Peyer's patch (tissue), 4 donors: ENCODE measurements around the gene PDE4D. TPM values are rescaled to one million over a fixed set of nuclear protein-coding genes. Genes with fewer than 3 reads are reported as not detected.

ENCODE experiments used
- DNase-seq, 3 donors: peaks; one replicate each; pipeline ENCODE4 v3.0.0-alpha.2; 2017 to 2019
- H3K27ac ChIP-seq, 4 donors: fragments of 200-600 bp; sonication (generic); one replicate each; pipeline ENCODE4 v1.5.1; 2016 to 2019
- H3K27me3 ChIP-seq, 2 donors: fragments of 200-600 bp; sonication (generic); one replicate each; pipeline ENCODE4 v1.5.1; 2019
- H3K36me3 ChIP-seq, 3 donors: fragments of 200-600 bp; sonication (generic); one replicate each; pipeline ENCODE4 v1.5.1; 2016 to 2019
- H3K4me1 ChIP-seq, 4 donors: fragments of 200-600 bp; sonication (generic); one replicate each; pipeline ENCODE4 v1.5.1; 2016 to 2019
- H3K4me3 ChIP-seq, 4 donors: fragments of 200-600 bp; sonication (generic); 1 replicate in 3 of 4; 2 replicates in 1 of 4; pipeline ENCODE4 v1.5.1; 2016 to 2019; ENCODE audit warnings: mild to moderate bottlenecking in 1 of 4
- H3K9me3 ChIP-seq, 4 donors: fragments of 200-600 bp; sonication (generic); one replicate each; pipeline ENCODE4 v1.5.1; 2016 to 2019; ENCODE audit warnings: mild to moderate bottlenecking in 1 of 4
- POLR2A ChIP-seq, 2 donors: fragments of 450-650 bp; IDR thresholded peaks; one replicate each; pipeline ENCODE4 v1.5.1; 2017; ENCODE audit warnings: antibody characterized with exemption in 2 of 2, mild to moderate bottlenecking in 2 of 2, moderate library complexity in 2 of 2
- total RNA-seq, 4 donors: library from RNA; depleted of rRNA; stranded (reverse); fragments of >200 nt; gene quantifications; one replicate each; pipeline ENCODE4 v1.1.0, GENCODE V29; 2016
- TF ChIP-seq, protein P1 (sequence below), 6 experiments: fragments of 450-650 bp in 4 of 6; fragments of 200-600 bp in 2 of 6; sonication (generic) in 1 of 6; IDR thresholded peaks; one replicate each; pipeline ENCODE4 v1.5.1; 2017 to 2019; ENCODE audit warnings: antibody characterized with exemption in 6 of 6, mild to moderate bottlenecking in 3 of 6, moderate library complexity in 1 of 6

PDE4D gene
- total RNA-seq, 4 donors from 2014 or later, result 19.8 to 89.1 (median 43.9) TPM

GRCh38 chr5:59133764-59134261, 759.7 kb downstream of the PDE4D start:
- TF ChIP-seq POLR2A (IDR thresholded peaks at IDR 0.05), result no peak
- TF ChIP-seq, protein P1, sequence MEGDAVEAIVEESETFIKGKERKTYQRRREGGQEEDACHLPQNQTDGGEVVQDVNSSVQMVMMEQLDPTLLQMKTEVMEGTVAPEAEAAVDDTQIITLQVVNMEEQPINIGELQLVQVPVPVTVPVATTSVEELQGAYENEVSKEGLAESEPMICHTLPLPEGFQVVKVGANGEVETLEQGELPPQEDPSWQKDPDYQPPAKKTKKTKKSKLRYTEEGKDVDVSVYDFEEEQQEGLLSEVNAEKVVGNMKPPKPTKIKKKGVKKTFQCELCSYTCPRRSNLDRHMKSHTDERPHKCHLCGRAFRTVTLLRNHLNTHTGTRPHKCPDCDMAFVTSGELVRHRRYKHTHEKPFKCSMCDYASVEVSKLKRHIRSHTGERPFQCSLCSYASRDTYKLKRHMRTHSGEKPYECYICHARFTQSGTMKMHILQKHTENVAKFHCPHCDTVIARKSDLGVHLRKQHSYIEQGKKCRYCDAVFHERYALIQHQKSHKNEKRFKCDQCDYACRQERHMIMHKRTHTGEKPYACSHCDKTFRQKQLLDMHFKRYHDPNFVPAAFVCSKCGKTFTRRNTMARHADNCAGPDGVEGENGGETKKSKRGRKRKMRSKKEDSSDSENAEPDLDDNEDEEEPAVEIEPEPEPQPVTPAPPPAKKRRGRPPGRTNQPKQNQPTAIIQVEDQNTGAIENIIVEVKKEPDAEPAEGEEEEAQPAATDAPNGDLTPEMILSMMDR (IDR thresholded peaks at IDR 0.05), result no peak
- no peaks in the 10 kb centered on the region for H3K4me1 ChIP-seq
- DNase-seq, result no peak
- no peak overlapping the region for H3K27ac ChIP-seq
- no peaks in the 10 kb centered on the region for H3K27me3 ChIP-seq
- H3K4me3 ChIP-seq, result no peak overlapping the region
- no peaks in the 10 kb centered on the region for H3K9me3 ChIP-seq
- no peaks in the 10 kb centered on the region for H3K36me3 ChIP-seq

DNA sequence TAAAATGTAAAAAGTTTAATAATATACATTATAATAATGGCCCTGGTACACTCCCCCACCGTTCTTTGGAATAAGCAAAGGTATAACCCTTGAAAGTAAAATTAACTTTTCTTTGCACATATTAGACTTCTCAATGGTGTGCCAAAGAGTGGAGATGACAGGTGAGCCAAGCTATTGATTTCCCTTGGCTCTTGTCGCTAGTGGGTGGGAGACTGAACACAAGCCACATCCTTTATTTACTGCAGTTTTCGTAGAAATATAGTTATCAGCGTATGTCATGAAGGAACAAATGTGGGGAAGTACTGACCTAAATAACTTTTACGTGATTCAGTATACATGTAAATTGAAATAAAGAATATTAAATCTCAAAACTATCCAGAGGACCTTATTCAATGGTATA, 761.4 kb downstream of the PDE4D start:
- H3K4me3 ChIP-seq, result no peak overlapping the region
- no peak overlapping the region for H3K27ac ChIP-seq
- peaks cover 0 to 7% (median 0%) of the 10 kb centered on the region in 4 donors for H3K4me1 ChIP-seq
- TF ChIP-seq, protein P1 (IDR thresholded peaks at IDR 0.05), result no peak
- TF ChIP-seq POLR2A (IDR thresholded peaks at IDR 0.05), result no peak
- no peaks in the 10 kb centered on the region for H3K27me3 ChIP-seq
- no peak for DNase-seq
- no peaks in the 10 kb centered on the region for H3K36me3 ChIP-seq
- no peaks in the 10 kb centered on the region for H3K9me3 ChIP-seq

GRCh38 chr5:59130431-59130830, 763.1 kb downstream of the PDE4D start:
- Histone ChIP-seq H3K27me3 (no peaks in the 10 kb centered on the region), H3K27ac (no peak overlapping the region), H3K36me3 (no peaks in the 10 kb centered on the region), H3K4me3 (no peak overlapping the region), H3K4me1 (peaks cover 0 to 24% (median 1%) of the 10 kb centered on the region in 4 donors), H3K9me3 (no peaks in the 10 kb centered on the region)
- TF ChIP-seq, protein P1 (IDR thresholded peaks at IDR 0.05), result no peak
- no peak for TF ChIP-seq POLR2A (IDR thresholded peaks at IDR 0.05)
- DNase-seq, result no peak

- H3K36me3 ChIP-seq, result no peaks in the 10 kb centered on the region
- H3K9me3 ChIP-seq, result no peaks in the 10 kb centered on the region
- TF ChIP-seq, protein P1 (IDR thresholded peaks at IDR 0.05), result no peak
- no peak for TF ChIP-seq POLR2A (IDR thresholded peaks at IDR 0.05)
- H3K27me3 ChIP-seq, result no peaks in the 10 kb centered on the region
- DNase-seq, result no peak
- peaks cover 0 to 26% (median 5%) of the 10 kb centered on the region in 4 donors for H3K4me1 ChIP-seq
- peak overlapping the region in 2 of 4 donors; percentile 67 to 85 for H3K27ac ChIP-seq
- no peak overlapping the region for H3K4me3 ChIP-seq
Measured at GRCh38 chr5:59128646-59129290, 764.8 kb downstream of the PDE4D start.

DNA sequence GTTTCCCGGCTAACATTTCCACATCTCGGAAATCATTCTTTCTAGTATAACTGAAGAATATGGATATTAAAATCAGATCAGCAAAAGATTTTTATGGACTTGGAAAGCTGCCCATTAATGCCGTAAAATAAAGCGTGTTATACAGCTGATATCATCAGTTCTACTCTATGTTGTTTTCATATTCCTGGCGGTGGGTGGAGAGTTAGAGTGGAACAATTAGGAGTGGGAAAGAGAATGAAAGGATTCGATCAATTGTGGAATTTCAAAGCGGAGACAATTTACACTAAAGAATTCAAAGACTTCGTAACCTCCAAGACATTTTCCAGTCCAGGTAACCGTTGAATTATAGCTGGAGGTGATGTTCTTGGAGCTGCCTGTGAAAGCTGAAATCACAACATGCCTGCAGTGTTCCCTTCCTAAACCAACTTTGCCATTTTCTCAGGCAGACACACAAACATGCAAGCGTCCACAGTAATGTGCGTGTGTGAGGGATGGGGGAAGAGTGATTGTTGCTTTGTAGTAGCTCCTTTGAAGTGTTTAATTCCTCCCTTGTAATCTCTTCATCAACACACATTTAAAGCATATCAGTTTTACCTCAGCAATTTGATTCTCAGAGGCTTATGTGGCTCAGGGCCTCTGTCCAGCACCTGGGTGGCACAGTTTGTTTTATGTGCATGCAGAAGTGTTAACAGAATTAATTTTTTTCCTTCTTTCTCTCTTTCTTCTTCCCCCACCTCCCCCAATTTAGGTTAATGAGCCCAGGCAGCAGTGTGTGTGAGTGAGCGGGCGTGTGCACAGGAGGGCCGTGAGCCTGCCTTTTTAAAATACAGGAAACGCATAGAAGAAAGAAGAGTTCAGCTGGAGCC, 766.6 kb downstream of the PDE4D start:
- no peak for TF ChIP-seq POLR2A (IDR thresholded peaks at IDR 0.05)
- TF ChIP-seq, protein P1 (IDR thresholded peaks at IDR 0.05), result no peak
- H3K4me1 ChIP-seq, result peaks cover 0 to 26% (median 5%) of the 10 kb centered on the region in 4 donors

More for the DNA sequence above, 766.6 kb downstream of the PDE4D start:
- Histone ChIP-seq H3K27me3 (no peaks in the 10 kb centered on the region), H3K36me3 (no peaks in the 10 kb centered on the region), H3K4me3 (peak overlapping the region; percentile 14 to 45 (median 32)), H3K27ac (peak overlapping the region; percentile 71 to 86 (median 78)), H3K9me3 (no peaks in the 10 kb centered on the region)
- DNase-seq, result no peak
